Heart right ventricle (tissue), 16 donors: Measurements from ENCODE around the gene ZMYND8. TPM values are rescaled to one million over a fixed set of nuclear protein-coding genes. Genes with fewer than 3 reads are reported as not detected.

Source experiments
- ATAC-seq, 8 donors: fragments of 200-7000 bp; cut with Tn5 transposase; one replicate each; pipeline ENCODE4 v1.9.1; 2020; ENCODE audit warnings: mild to moderate bottlenecking in 8 of 8, moderate library complexity in 8 of 8, moderate number of reproducible peaks in 1 of 8
- DNase-seq, 2 donors: peaks; one replicate each; pipeline ENCODE4 v3.0.0-alpha.2; 2020
- H3K27ac ChIP-seq, 10 donors: fragments of 200-600 bp; sonication (generic) in 2 of 10; one replicate each; pipeline versions ENCODE4 v1.5.0 to v1.8.0; 2020 to 2022; ENCODE audit warnings: mild to moderate bottlenecking in 3 of 10
- H3K27me3 ChIP-seq, 7 donors: fragments of 200-600 bp; one replicate each; pipeline ENCODE4 v1.8.0; 2021 to 2022; ENCODE audit warnings: mild to moderate bottlenecking in 2 of 7
- H3K36me3 ChIP-seq, 9 donors: fragments of 200-600 bp; sonication (generic) in 1 of 9; one replicate each; pipeline versions ENCODE4 v1.5.0 to v1.8.0; 2020 to 2022; ENCODE audit warnings: mild to moderate bottlenecking in 2 of 9
- H3K4me1 ChIP-seq, 9 donors: fragments of 200-600 bp; sonication (generic) in 1 of 9; one replicate each; pipeline versions ENCODE4 v1.5.0 to v1.8.0; 2020 to 2022; ENCODE audit warnings: mild to moderate bottlenecking in 4 of 9
- H3K4me3 ChIP-seq, 10 donors: fragments of 200-600 bp; sonication (generic) in 2 of 10; one replicate each; pipeline versions ENCODE4 v1.5.0 to v1.8.0; 2020 to 2022; ENCODE audit warnings: mild to moderate bottlenecking in 7 of 10, moderate library complexity in 2 of 10
- H3K9me3 ChIP-seq, 11 donors: fragments of 200-600 bp in 10 of 11; sonication (generic) in 2 of 11; one replicate each; pipeline versions ENCODE4 v1.5.0 to v1.8.0; 2013 to 2022; ENCODE audit warnings: mild to moderate bottlenecking in 2 of 11, control low read depth in 1 of 11, moderate library complexity in 1 of 11
- CTCF ChIP-seq, 9 donors: fragments of 200-600 bp; sonication (generic) in 2 of 9; IDR thresholded peaks; one replicate each; pipeline versions ENCODE4 v1.5.0 to v1.8.0; 2021 to 2022; ENCODE audit warnings: antibody characterized with exemption in 9 of 9, mild to moderate bottlenecking in 5 of 9, moderate library complexity in 1 of 9
- WGBS, 2 donors: extraction: QIAGEN DNeasy Blood & Tissue Kit; methylation state at CpG; one replicate each; pipeline ENCODE4 v1.1.7; 2013; ENCODE audit warnings: inconsistent platforms in 1 of 2; 5-methylcytosine and 5-hydroxymethylcytosine counted together
- intact Hi-C, 10 donors: fragments of 100-400 bp; cut with DNase I; formaldehyde crosslinking; loops; one replicate each; pipeline versions ENCODE4 v1.11.1 to v1.14.2; 2022
- polyA plus RNA-seq, 2 donors: library from polyadenylated mRNA; stranded (reverse); fragments of 200-250 nt; gene quantifications; one replicate each; pipeline ENCODE4 v1.2.3, GENCODE V29; 2013
- total RNA-seq, 10 donors: library from RNA; stranded (reverse); fragmentation: NEBNext Ultra II Directional in 3 of 10; extraction: Animal tissue kit (Norgen Biotek cat#: 25700) in 3 of 10; gene quantifications; one replicate each; pipeline versions ENCODE4 v1.2.1 to v1.2.4, GENCODE V29; 2021 to 2023
- donor health status: Arrhythmogenic right ventricular cardiomyopathy.
- donor health status: ischemic (EF 13 %, LVEDD 7.1; RV severe dilation, severe dysfunction).
- donor health status: healthy with polysubstance abuse.
- donor health status: DM: no; HTN: yes; CAD: no.
- donor health status: DM: no; HTN: no; CAD: no.
- donor health status: ischemic (EF 25% LVEDD 6.9; RV normal size, moderate dysfunction).
- donor health status: ischemic (EF 25% LVEDD 5.7; RV mildly dilated, moderate dysfunction).
- donor health status: healthy.
- donor health status: DM: yes; HTN: yes; CAD: no.
- donor health status: Ischemic cardiomyopathy.
- donor health status: ischemic (EF 35%, LVEDD 5.7; RV mildly dilated, moderate dysfunction).
- donor health status: nonischemic (EF 11% LVEDD 7.7; RV severe dilation, severe dysfunction).
- donor health status: DM: yes; HTN: yes; CAD: no.
- donor health status: PGD.
- donor health status: ischemic (EF 29% LVEDD 5.4; RV normal size, mild dysfunction).
- donor health status: nonischemic (EF 23%, LVEDD 6.1; RV moderate dilation, normal function).

The ZMYND8 gene
- total and polyA plus RNA-seq, 12 donors = 6.4 to 39.0 (median 28.0) TPM

GRCh38 chr20:47295129-47295813 lies 61.2 kb downstream of the ZMYND8 start:
- Histone ChIP-seq H3K4me3 (no peak overlapping the region), H3K9me3 (no peaks in the 10 kb centered on the region), H3K27ac (peak overlapping the region in 7 of 10 donors; percentile 2 to 59 (median 35)), H3K27me3 (no peaks in the 10 kb centered on the region), H3K36me3 (peaks cover 0 to 94% (median 34%) of the 10 kb centered on the region in 9 donors), H3K4me1 (peaks cover 0 to 16% (median 7%) of the 10 kb centered on the region in 9 donors)
- intact Hi-C loops = no loop called here
- WGBS, 2 donors = 78 to 79% methylated on average over 8 of the region's 8 CpGs
- ATAC-seq (peak in 6 of 8 donors; percentile 64 to 89 (median 80)), DNase-seq (no peak)
- no peak for TF ChIP-seq CTCF (IDR thresholded peaks at IDR 0.05)

- no peak for TF ChIP-seq CTCF (IDR thresholded peaks at IDR 0.05)
- ATAC-seq (no peak), DNase-seq (no peak)
- peaks cover 0 to 16% (median 7%) of the 10 kb centered on the region in 9 donors for H3K4me1 ChIP-seq
- peaks cover 0 to 96% (median 48%) of the 10 kb centered on the region in 9 donors for H3K36me3 ChIP-seq
- H3K27ac ChIP-seq = peak overlapping the region in 1 of 10 donors; percentile 43
- intact Hi-C loops = loop anchor here in 1 of 10 donors (5.0 kb wide), 1 partner anchor 74 kb away; no protein-coding TSS in a partner anchor
- no peaks in the 10 kb centered on the region for H3K27me3 ChIP-seq
- WGBS, 2 donors = 68 to 78% methylated on average over 4 of the region's 4 CpGs
- H3K4me3 ChIP-seq = no peak overlapping the region
- H3K9me3 ChIP-seq = no peaks in the 10 kb centered on the region
These were observed 62.9 kb downstream of the ZMYND8 start for GRCh38 chr20:47293631-47294030.

- Histone ChIP-seq H3K27ac (no peak overlapping the region), H3K9me3 (no peaks in the 10 kb centered on the region), H3K4me3 (no peak overlapping the region), H3K4me1 (peaks cover 0 to 16% (median 7%) of the 10 kb centered on the region in 9 donors), H3K36me3 (peaks cover 0 to 96% (median 40%) of the 10 kb centered on the region in 9 donors), H3K27me3 (no peaks in the 10 kb centered on the region)
- ATAC-seq (no peak), DNase-seq (no peak)
- WGBS, 2 donors = 96 to 98% methylated on average over 6 of the region's 6 CpGs
- TF ChIP-seq CTCF (IDR thresholded peaks at IDR 0.05) = no peak
- intact Hi-C loops = loop anchor here in 1 of 10 donors (5.0 kb wide), 1 partner anchor 75 kb away; no protein-coding TSS in a partner anchor
These were observed 63.9 kb downstream of the ZMYND8 start for GRCh38 chr20:47292581-47292980.

GRCh38 chr20:47290666-47291430 lies 65.7 kb downstream of the ZMYND8 start:
- no peaks in the 10 kb centered on the region for H3K27me3 ChIP-seq
- DNase-seq (no peak), ATAC-seq (no peak)
- H3K27ac ChIP-seq = no peak overlapping the region
- WGBS, 2 donors = 95 to 98% methylated on average over 11 of the region's 11 CpGs
- H3K4me1 ChIP-seq = peaks cover 0 to 10% (median 3%) of the 10 kb centered on the region in 9 donors
- H3K4me3 ChIP-seq = no peak overlapping the region
- intact Hi-C loops = loop anchor here in 1 of 10 donors (5.0 kb wide), 1 partner anchor 76 kb away; no protein-coding TSS in a partner anchor
- no peak for TF ChIP-seq CTCF (IDR thresholded peaks at IDR 0.05)
- H3K9me3 ChIP-seq = no peaks in the 10 kb centered on the region
- peaks cover 0 to 96% (median 41%) of the 10 kb centered on the region in 9 donors for H3K36me3 ChIP-seq
